Measurements from ENCODE around the gene XBP1. TPM values are rescaled to one million over a fixed set of nuclear protein-coding genes. Genes with fewer than 3 reads are reported as not detected.

XBP1 gene
- total and polyA plus RNA-seq, 2 of the 4 experiments (the other 2 are of a cell fraction): 95.0 to 223 TPM

- BruUV-seq (replicated peaks): no TSS peak
- TF ChIP-seq RCOR1 (IDR thresholded peaks at IDR 0.05; ENCODE audit: insufficient replicate concordance, low read length) (no peak), SMC3 (IDR thresholded peaks at IDR 0.05; ENCODE audit: low read depth, low read length) (no peak), POLR2A (IDR thresholded peaks at IDR 0.05; ENCODE audit: low read depth, low read length) (no peak), ELK1 (IDR thresholded peaks at IDR 0.05; ENCODE audit: borderline replicate concordance, low read depth, low read length) (no peak), MAFK (IDR thresholded peaks at IDR 0.05; ENCODE audit: low read depth, low read length) (no peak), CEBPB (IDR thresholded peaks at IDR 0.05; ENCODE audit: low read depth, low read length) (no peak; the same call in 1 of the 2 replicates), RFX5 (IDR thresholded peaks at IDR 0.05; ENCODE audit: low read depth, low read length) (no peak), MAZ (IDR thresholded peaks at IDR 0.05; ENCODE audit: borderline replicate concordance, low read depth, low read length) (no peak), NFE2L2 (IDR thresholded peaks at IDR 0.05; ENCODE audit: low read depth, low read length) (no peak)
- TF ChIP-seq, protein P1, sequence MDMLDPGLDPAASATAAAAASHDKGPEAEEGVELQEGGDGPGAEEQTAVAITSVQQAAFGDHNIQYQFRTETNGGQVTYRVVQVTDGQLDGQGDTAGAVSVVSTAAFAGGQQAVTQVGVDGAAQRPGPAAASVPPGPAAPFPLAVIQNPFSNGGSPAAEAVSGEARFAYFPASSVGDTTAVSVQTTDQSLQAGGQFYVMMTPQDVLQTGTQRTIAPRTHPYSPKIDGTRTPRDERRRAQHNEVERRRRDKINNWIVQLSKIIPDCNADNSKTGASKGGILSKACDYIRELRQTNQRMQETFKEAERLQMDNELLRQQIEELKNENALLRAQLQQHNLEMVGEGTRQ (IDR thresholded peaks at IDR 0.05; ENCODE audit: low read depth, low read length): no peak
- dilution Hi-C loops (cut with HindIII; ENCODE audit: low sequenced_read_pairs, unreplicated experiment) (no loop called here), intact Hi-C loops (cut with micrococcal nuclease) (no loop called here), in situ Hi-C loops (cut with MboI; ENCODE audit: low sequenced_read_pairs) (no loop called here)
- Histone ChIP-seq H3K27me3 (ENCODE audit: control insufficient read depth, insufficient read depth, low read length) (no peaks in the 10 kb centered on the region; the same call in 1 of the 2 replicates), H2BK120ac (ENCODE audit: low read depth, low read length) (no peak overlapping the region), H3K56ac (ENCODE audit: extremely low read depth, insufficient read depth, low read length) (no peak overlapping the region), H3K14ac (replicated peaks; ENCODE audit: low read depth, low read length) (no peak overlapping the region), H3K4me1 (ENCODE audit: control insufficient read depth, insufficient read depth, low read length) (no peaks in the 10 kb centered on the region), H2AK9ac (replicated peaks; ENCODE audit: low read depth, low read length, poor library complexity) (no peak overlapping the region), H3K9me3 (ENCODE audit: control insufficient read depth, insufficient read depth, low read length) (peaks cover 2% of the 10 kb centered on the region; the same call in 1 of the 2 replicates), H3K4me2 (ENCODE audit: low read depth, low read length) (no peak overlapping the region), H3K27ac (ENCODE audit: insufficient read depth, low read length) (no peak overlapping the region), H4K5ac (ENCODE audit: low read depth, low read length) (no peak overlapping the region), H3K36me3 (ENCODE audit: control insufficient read depth, insufficient read depth, low read length) (no peaks in the 10 kb centered on the region), H2BK20ac (ENCODE audit: low read depth, low read length) (no peak overlapping the region), H3K4me3 (ENCODE audit: insufficient read depth, low read depth, low read length) (no peak overlapping the region), H4K20me1 (ENCODE audit: insufficient read depth, low read length) (peaks cover 9% of the 10 kb centered on the region), H3K9ac (ENCODE audit: low read depth, low read length) (no peak overlapping the region), H2AK5ac (ENCODE audit: low read depth, low read length) (no peak overlapping the region), H3K18ac (ENCODE audit: low read depth, low read length) (no peak overlapping the region), H4K8ac (ENCODE audit: low read depth in 2 of 2, low read length in 2 of 2) (no peak overlapping the region), H3K23ac (ENCODE audit: low read depth, low read length) (no peak overlapping the region), H2BK15ac (ENCODE audit: low read depth, low read length) (no peak overlapping the region), H3K4ac (ENCODE audit: low read depth, low read length) (no peak overlapping the region), H4K91ac (ENCODE audit: insufficient read depth, low read depth, low read length) (no peak overlapping the region), H2BK5ac (ENCODE audit: low read depth, low read length, poor library complexity, severe bottlenecking) (no peak overlapping the region), H3K9me1 (ENCODE audit: insufficient read depth, low read length) (no peaks in the 10 kb centered on the region), H2AFZ (replicated peaks; ENCODE audit: low read length, poor library complexity) (no peak overlapping the region), H3K79me1 (ENCODE audit: low read depth in 1 of 2, low read length in 2 of 2) (no peaks in the 10 kb centered on the region; a peak in 2 of 4 replicates)
- DNase-seq: no peak
- ChIA-PET CTCF (no interaction called here), POLR2A (ENCODE audit: unreplicated experiment) (no interaction called here)
- no peak for ATAC-seq (ENCODE audit: low read depth)
- WGBS, 2 experiments (ENCODE audit: extremely low coverage in 2 of 2, insufficient read length in 1 of 2): 100% methylated on average over 1 of the region's 6 CpGs; no CpG with 5 or more reads in 1 of the 2 experiments
These were observed 31.5 kb downstream of the XBP1 start for GRCh38 chr22:28768701-28769393.
